Fibroblast of villous mesenchyme (primary cell): ENCODE measurements around the gene PHF21B. TPM values are rescaled to one million over a fixed set of nuclear protein-coding genes. Genes with fewer than 3 reads are reported as not detected.

Source experiments
- DNase-seq: peaks from one replicate; pipeline ENCODE4 v3.0.0-alpha.2; 2010; ENCODE audit warnings: low read depth
- H3K4me3 ChIP-seq: 2 replicates; pipeline ENCODE4 v1.5.1; 2011; ENCODE audit warnings: low read depth, mild to moderate bottlenecking, low read length
- total RNA-seq: library from RNA; depleted of rRNA; stranded (reverse); fragments of >200 nt; gene quantifications from 2 replicates; pipeline ENCODE4 v1.2.3, GENCODE V29; 2012
- TF ChIP-seq, protein P1 (sequence below): IDR thresholded peaks from 2 replicates; pipeline ENCODE4 v1.5.1; 2012; ENCODE audit warnings: low read depth, mild to moderate bottlenecking, low read length; ENCODE audit not compliant: insufficient read depth

PHF21B gene
- total RNA-seq, 1 donor, result not detected

GRCh38 chr22:44871782-44872181 is 138.0 kb downstream of the PHF21B start:
- TF ChIP-seq, protein P1, sequence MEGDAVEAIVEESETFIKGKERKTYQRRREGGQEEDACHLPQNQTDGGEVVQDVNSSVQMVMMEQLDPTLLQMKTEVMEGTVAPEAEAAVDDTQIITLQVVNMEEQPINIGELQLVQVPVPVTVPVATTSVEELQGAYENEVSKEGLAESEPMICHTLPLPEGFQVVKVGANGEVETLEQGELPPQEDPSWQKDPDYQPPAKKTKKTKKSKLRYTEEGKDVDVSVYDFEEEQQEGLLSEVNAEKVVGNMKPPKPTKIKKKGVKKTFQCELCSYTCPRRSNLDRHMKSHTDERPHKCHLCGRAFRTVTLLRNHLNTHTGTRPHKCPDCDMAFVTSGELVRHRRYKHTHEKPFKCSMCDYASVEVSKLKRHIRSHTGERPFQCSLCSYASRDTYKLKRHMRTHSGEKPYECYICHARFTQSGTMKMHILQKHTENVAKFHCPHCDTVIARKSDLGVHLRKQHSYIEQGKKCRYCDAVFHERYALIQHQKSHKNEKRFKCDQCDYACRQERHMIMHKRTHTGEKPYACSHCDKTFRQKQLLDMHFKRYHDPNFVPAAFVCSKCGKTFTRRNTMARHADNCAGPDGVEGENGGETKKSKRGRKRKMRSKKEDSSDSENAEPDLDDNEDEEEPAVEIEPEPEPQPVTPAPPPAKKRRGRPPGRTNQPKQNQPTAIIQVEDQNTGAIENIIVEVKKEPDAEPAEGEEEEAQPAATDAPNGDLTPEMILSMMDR, result no peak
- no peak overlapping the region for H3K4me3 ChIP-seq
- no peak for DNase-seq

GRCh38 chr22:44870021-44870420 is 139.8 kb downstream of the PHF21B start:
- TF ChIP-seq, protein P1, result no peak
- peak; percentile 8 for DNase-seq
- no peak overlapping the region for H3K4me3 ChIP-seq

DNA sequence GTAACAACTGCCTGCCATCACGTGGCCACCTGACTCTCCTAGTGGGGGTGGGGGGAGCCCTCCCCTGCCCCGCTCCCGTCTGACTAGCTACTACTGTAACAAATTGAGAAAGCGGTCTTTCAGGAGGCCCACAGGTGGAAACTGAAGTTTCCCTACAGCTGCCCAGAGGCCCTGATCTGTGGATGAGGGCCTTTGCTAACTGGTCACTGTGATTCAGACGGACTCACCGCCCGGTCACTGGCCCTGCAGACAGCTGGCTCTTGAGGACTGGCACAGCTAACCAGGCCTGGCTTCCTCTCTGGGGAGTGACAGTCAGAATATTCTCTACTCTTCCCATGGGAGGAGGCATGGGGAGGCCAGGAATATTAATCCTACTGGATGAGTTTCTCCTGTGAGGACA is 140.6 kb downstream of the PHF21B start:
- no peak overlapping the region for H3K4me3 ChIP-seq
- TF ChIP-seq, protein P1, result no peak
- DNase-seq, result no peak

DNA sequence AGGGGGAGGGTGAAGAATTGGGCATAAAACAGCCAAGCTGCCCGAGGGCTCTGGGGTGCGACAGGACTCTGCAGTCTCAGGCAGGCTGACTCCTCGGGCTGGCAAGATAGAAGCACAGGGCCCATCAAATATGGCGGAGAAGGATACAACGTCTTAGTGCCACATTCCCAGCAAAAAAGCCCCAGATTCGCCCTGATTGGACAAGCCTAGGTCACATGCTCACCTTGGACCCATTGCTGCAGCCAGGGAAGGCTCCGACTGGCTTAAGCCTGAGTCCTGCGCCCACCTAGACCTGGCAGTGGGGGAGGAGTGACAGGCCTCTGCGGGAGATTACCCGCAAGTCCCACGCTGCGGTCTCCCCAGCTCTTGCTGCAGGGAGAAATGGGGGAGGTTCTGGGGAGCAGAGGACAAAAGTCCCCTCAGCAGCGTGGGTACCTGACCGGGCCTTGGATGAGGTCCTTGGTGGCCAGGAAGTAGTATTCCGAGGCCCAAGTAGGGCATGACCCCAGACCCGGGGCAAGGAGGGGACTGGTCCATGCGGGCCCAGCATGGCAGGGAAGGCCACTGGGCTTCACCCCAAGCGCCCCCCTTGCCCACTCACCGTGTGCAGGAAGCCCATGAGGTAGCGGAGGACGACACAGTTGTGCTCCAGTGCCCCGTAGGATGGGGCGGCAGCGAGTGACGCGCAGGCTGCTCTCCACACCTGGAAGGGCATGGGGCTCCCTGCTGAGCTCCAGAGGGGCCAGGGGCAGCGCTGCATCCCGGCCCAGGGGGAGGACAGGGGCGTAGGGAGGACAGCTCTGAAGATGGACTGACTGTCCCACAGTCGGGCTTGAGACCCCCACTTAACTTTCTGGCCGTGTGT is 144.4 kb downstream of the PHF21B start:
- H3K4me3 ChIP-seq, result no peak overlapping the region
- TF ChIP-seq, protein P1, result no peak
- DNase-seq, result no peak

DNA sequence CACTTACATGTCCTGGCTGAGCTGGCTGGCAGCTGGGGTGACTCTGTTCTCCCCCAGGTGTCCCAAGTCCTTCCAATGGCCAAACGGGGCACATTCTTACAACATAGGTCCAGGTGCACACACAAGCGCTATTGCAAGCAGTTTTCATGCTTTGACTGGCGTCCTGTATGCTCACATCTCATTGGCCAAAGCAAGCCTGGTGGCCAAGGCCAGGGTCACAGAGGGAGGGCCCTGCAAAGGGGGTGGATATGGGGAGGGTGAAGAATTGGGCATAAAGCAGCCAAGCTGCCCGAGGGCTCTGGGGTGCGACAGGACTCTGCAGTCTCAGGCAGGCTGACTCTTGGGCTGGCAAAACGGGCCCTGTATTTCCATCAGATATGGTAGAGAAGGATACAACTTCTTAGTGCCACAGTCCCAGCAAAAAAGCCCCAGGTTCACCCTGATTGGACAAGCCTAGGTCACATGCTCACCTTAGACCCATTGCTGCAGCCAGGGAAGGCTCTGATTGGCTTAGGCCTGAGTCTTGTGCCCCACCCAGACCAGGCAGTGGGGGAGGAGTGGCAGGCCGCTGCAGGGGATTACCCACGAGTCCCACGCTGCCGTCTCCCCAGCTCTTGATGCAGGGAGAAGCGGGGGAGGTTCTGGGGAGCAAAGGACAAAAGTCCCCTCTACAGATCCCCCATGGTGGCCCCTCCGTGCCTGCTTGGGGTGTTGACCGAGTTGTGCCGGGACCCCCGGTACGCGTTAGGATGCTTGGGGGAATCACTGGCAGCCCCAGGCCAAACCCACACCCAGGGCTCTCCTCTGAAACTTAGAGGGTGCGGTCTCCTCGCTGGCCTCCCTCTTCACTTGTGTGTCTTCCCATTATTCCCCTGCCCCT is 146.6 kb downstream of the PHF21B start:
- no peak overlapping the region for H3K4me3 ChIP-seq
- TF ChIP-seq, protein P1, result no peak
- DNase-seq, result no peak

DNA sequence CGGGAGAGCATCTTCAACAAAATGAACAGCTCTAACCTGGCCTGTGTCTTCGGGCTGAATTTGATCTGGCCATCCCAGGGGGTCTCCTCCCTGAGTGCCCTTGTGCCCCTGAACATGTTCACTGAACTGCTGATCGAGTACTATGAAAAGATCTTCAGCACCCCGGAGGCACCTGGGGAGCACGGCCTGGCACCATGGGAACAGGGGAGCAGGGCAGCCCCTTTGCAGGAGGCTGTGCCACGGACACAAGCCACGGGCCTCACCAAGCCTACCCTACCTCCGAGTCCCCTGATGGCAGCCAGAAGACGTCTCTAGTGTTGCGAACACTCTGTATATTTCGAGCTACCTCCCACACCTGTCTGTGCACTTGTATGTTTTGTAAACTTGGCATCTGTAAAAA is 147.5 kb downstream of the PHF21B start:
- H3K4me3 ChIP-seq, result no peak overlapping the region
- TF ChIP-seq, protein P1, result no peak
- DNase-seq, result no peak
